CD14-positive monocyte (primary cell): ENCODE measurements around the gene DNAH9. TPM values are rescaled to one million over a fixed set of nuclear protein-coding genes. Genes with fewer than 3 reads are reported as not detected.

Experiments
- DNase-seq, 3 donors: peaks; one replicate each; pipeline ENCODE4 v3.0.0-alpha.2; 2011 to 2022
- H2AFZ ChIP-seq: 2 replicates; pipeline ENCODE4 v1.6.0; 2012; ENCODE audit warnings: mild to moderate bottlenecking, low read depth, low read length, inconsistent platforms; ENCODE audit not compliant: insufficient read depth, poor library complexity, severe bottlenecking
- H3K27ac ChIP-seq, 2 donors: 1 replicate in 1 of 2; 2 replicates in 1 of 2; pipeline ENCODE4 v1.5.1; 2012 to 2013; ENCODE audit warnings: low read length in 2 of 2, control low read depth in 1 of 2, inconsistent platforms in 1 of 2, low read depth in 1 of 2, mild to moderate bottlenecking in 1 of 2
- H3K27me3 ChIP-seq, 2 donors: one replicate each; pipeline versions ENCODE4 v1.6.0 to v1.6.1; 2011 to 2013; ENCODE audit warnings: low read length in 2 of 2; ENCODE audit not compliant: control insufficient read depth in 2 of 2, insufficient read depth in 2 of 2
- H3K36me3 ChIP-seq, 2 donors: replicated peaks in 1 of 2; 1 replicate in 1 of 2; 2 replicates in 1 of 2; pipeline versions ENCODE4 v1.5.1 to v1.6.1; 2012 to 2013; ENCODE audit warnings: low read length in 2 of 2, control low read depth in 1 of 2, inconsistent platforms in 1 of 2, mild to moderate bottlenecking in 1 of 2; ENCODE audit not compliant: insufficient read depth in 2 of 2, control insufficient read depth in 1 of 2
- H3K4me1 ChIP-seq, 2 donors: 1 replicate in 1 of 2; 2 replicates in 1 of 2; pipeline versions ENCODE4 v1.5.1 to v1.6.1; 2012 to 2013; ENCODE audit warnings: low read length in 2 of 2, control low read depth in 1 of 2, inconsistent platforms in 1 of 2, mild to moderate bottlenecking in 1 of 2, moderate library complexity in 1 of 2; ENCODE audit not compliant: insufficient read depth in 2 of 2, control insufficient read depth in 1 of 2
- H3K4me2 ChIP-seq: replicated peaks from 2 replicates; pipeline ENCODE3; 2012; ENCODE audit warnings: low read length, moderate library complexity, mild to moderate bottlenecking; ENCODE audit not compliant: poor library complexity, severe bottlenecking; ENCODE audit errors: extremely low read depth
- H3K4me3 ChIP-seq, 3 experiments: fragments of 200-600 bp in 1 of 3; sonication (generic) in 1 of 3; replicated peaks in 1 of 3; 1 replicate in 2 of 3; 2 replicates in 1 of 3; pipeline ENCODE4 v1.5.1; 2011 to 2013; ENCODE audit warnings: low read length in 3 of 3, mild to moderate bottlenecking in 3 of 3, control low read depth in 2 of 3, low read depth in 2 of 3, inconsistent platforms in 1 of 3, moderate library complexity in 1 of 3
- H3K79me2 ChIP-seq: 2 replicates; pipeline ENCODE4 v1.6.0; 2012; ENCODE audit warnings: mild to moderate bottlenecking, control low read depth, inconsistent platforms, low read length, moderate library complexity; ENCODE audit not compliant: insufficient read depth
- H3K9ac ChIP-seq: 2 replicates; pipeline ENCODE4 v1.6.0; 2017; ENCODE audit warnings: low read length, mild to moderate bottlenecking; ENCODE audit not compliant: insufficient read depth, poor library complexity, severe bottlenecking
- H3K9me3 ChIP-seq, 2 donors: replicated peaks in 1 of 2; 1 replicate in 1 of 2; 2 replicates in 1 of 2; pipeline versions ENCODE4 v1.5.1 to v1.6.1; 2012 to 2013; ENCODE audit warnings: low read length in 2 of 2, control low read depth in 1 of 2; ENCODE audit not compliant: control insufficient read depth in 1 of 2, insufficient read depth in 1 of 2
- H4K20me1 ChIP-seq: 2 replicates; pipeline ENCODE4 v1.6.0; 2012; ENCODE audit warnings: mild to moderate bottlenecking, low read length, control low read depth, moderate library complexity; ENCODE audit not compliant: insufficient read depth
- H3K27ac Mint-ChIP-seq, 7 donors: one replicate each; pipeline ENCODE4 v1.8.0; 2020; ENCODE audit warnings: mild to moderate bottlenecking in 7 of 7, mixed read lengths in 7 of 7, moderate library complexity in 6 of 7, inconsistent platforms in 2 of 7
- H3K27me3 Mint-ChIP-seq, 3 donors: one replicate each; pipeline ENCODE4 v1.8.0; 2021 to 2022; ENCODE audit warnings: low read depth in 3 of 3, mild to moderate bottlenecking in 3 of 3, mixed read lengths in 3 of 3, moderate library complexity in 3 of 3, inconsistent platforms in 1 of 3
- H3K36me3 Mint-ChIP-seq, 2 donors: one replicate each; pipeline ENCODE4 v1.8.0; 2020; ENCODE audit warnings: mixed read lengths in 2 of 2, inconsistent platforms in 1 of 2, mild to moderate bottlenecking in 1 of 2
- H3K4me1 Mint-ChIP-seq: one replicate; pipeline ENCODE4 v1.8.0; 2020; ENCODE audit warnings: mild to moderate bottlenecking, mixed read lengths
- H3K4me3 Mint-ChIP-seq, 2 donors: one replicate each; pipeline ENCODE4 v1.8.0; 2020; ENCODE audit warnings: mild to moderate bottlenecking in 2 of 2, mixed read lengths in 2 of 2, moderate library complexity in 1 of 2
- H3K9me3 Mint-ChIP-seq, 7 donors: one replicate each; pipeline ENCODE4 v1.8.0; 2020 to 2022; ENCODE audit warnings: mixed read lengths in 7 of 7, mild to moderate bottlenecking in 6 of 7, moderate library complexity in 6 of 7, inconsistent platforms in 2 of 7
- WGBS: methylation state at CpG from one replicate; pipeline ENCODE4 v1.1.5; 2013; ENCODE audit warnings: missing lambda C conversion rate; ENCODE audit not compliant: insufficient coverage; 5-methylcytosine and 5-hydroxymethylcytosine counted together
- intact Hi-C, 2 donors: fragments of 100-400 bp; cut with micrococcal nuclease; formaldehyde crosslinking; loops; one replicate each; pipeline versions ENCODE4 v1.15.0 to v1.15.1; 2023
- polyA plus RNA-seq, 3 donors: library from polyadenylated mRNA; depleted of rRNA in 1 of 3; unstranded in 2 of 3; stranded (reverse) in 1 of 3; fragments of 300-500 nt in 2 of 3; fragments of >200 nt in 1 of 3; fragmentation: Illumina TruSeq in 2 of 3; gene quantifications; 1 replicate in 2 of 3; 2 replicates in 1 of 3; pipeline ENCODE4 v1.2.3, GENCODE V29; 2012 to 2021
- TF ChIP-seq, protein P1 (sequence below): fragments of 200-600 bp; IDR thresholded peaks from one replicate; pipeline ENCODE4 v1.8.0; 2022; ENCODE audit warnings: antibody characterized with exemption, mild to moderate bottlenecking

The DNAH9 gene
- polyA plus RNA-seq, 3 donors: not detected

DNA sequence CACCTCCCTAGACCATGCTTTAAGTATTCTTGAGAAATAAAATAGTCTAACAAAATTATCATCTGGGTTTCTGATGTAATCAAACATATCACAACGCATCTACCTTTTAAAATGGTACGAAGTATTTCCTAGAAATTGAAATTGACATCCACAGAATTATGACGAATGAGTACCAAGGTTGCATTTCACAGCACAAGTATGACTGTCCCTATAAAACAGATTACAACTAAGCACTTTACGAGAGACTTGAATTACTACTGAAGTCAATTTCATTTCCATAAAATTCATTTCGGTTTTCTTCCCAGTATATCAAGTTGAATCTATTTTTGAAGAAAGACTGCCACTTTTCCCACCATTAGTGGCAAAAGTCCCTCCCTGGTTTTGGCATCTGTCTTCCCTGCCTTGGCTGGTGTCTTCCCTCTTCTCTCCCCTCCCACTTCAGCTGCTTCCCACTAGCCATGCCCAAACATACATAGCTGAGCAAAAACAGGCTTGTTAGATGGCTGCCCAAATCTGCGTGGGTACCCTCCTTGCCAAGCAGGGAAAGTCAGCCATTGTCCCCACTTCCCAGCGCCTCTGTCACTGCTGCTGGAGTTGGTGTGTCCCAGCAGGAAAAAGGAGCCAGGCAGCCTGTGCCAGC, 29.2 kb downstream of the DNAH9 start:
- Histone ChIP-seq H3K4me1 (no peaks in the 10 kb centered on the region), H3K4me2 (no peak overlapping the region), H3K4me3 (no peak overlapping the region), H2AFZ (no peak overlapping the region), H3K9me3 (no peaks in the 10 kb centered on the region), H3K27ac (no peak overlapping the region), H4K20me1 (no peaks in the 10 kb centered on the region), H3K79me2 (no peaks in the 10 kb centered on the region), H3K9ac (no peak overlapping the region), H3K27me3 (no peaks in the 10 kb centered on the region), H3K36me3 (no peaks in the 10 kb centered on the region)
- Mint-ChIP-seq H3K4me3 (no peak overlapping the region), H3K36me3 (no peaks in the 10 kb centered on the region), H3K27ac (no peak overlapping the region), H3K27me3 (peaks cover 0 to 2% (median 0%) of the 10 kb centered on the region in 3 donors), H3K4me1 (no peaks in the 10 kb centered on the region), H3K9me3 (peaks cover 0 to 13% (median 9%) of the 10 kb centered on the region in 7 donors)
- TF ChIP-seq, protein P1, sequence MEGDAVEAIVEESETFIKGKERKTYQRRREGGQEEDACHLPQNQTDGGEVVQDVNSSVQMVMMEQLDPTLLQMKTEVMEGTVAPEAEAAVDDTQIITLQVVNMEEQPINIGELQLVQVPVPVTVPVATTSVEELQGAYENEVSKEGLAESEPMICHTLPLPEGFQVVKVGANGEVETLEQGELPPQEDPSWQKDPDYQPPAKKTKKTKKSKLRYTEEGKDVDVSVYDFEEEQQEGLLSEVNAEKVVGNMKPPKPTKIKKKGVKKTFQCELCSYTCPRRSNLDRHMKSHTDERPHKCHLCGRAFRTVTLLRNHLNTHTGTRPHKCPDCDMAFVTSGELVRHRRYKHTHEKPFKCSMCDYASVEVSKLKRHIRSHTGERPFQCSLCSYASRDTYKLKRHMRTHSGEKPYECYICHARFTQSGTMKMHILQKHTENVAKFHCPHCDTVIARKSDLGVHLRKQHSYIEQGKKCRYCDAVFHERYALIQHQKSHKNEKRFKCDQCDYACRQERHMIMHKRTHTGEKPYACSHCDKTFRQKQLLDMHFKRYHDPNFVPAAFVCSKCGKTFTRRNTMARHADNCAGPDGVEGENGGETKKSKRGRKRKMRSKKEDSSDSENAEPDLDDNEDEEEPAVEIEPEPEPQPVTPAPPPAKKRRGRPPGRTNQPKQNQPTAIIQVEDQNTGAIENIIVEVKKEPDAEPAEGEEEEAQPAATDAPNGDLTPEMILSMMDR: no peak
- 84% methylated on average over 4 of the region's 7 CpGs for WGBS
- DNase-seq: no peak
- intact Hi-C loops: no loop called here

DNA sequence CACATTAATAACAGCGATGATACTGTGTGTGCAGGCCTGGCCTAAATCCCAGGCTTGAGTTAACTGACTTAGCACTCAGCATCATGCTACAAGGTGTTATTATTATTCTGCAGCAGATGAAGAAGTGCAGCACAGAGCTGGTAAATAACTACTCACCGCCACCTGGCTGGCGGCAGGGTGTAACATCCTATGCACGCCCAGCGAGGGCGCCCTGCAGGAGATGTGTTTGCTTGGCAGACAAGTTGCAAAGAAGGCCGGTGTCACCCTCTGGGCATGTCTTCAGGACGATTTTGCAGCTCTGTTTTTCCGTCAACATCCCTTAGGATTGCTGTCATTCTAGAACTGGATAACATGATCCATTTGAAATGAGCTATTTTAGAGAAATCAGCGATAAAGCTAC, 30.1 kb downstream of the DNAH9 start:
- Histone ChIP-seq H3K9me3 (no peaks in the 10 kb centered on the region), H3K4me2 (no peak overlapping the region), H3K4me1 (no peaks in the 10 kb centered on the region), H4K20me1 (no peaks in the 10 kb centered on the region), H3K79me2 (no peaks in the 10 kb centered on the region), H3K27ac (no peak overlapping the region), H3K4me3 (no peak overlapping the region), H3K9ac (no peak overlapping the region), H2AFZ (no peak overlapping the region), H3K36me3 (no peaks in the 10 kb centered on the region), H3K27me3 (no peaks in the 10 kb centered on the region)
- Mint-ChIP-seq H3K27ac (no peak overlapping the region), H3K4me3 (no peak overlapping the region), H3K4me1 (no peaks in the 10 kb centered on the region), H3K9me3 (peaks cover 0 to 13% (median 9%) of the 10 kb centered on the region in 7 donors), H3K36me3 (no peaks in the 10 kb centered on the region), H3K27me3 (peaks cover 0 to 2% (median 0%) of the 10 kb centered on the region in 3 donors)
- TF ChIP-seq, protein P1: no peak
- intact Hi-C loops: no loop called here
- 27% methylated on average over 9 of the region's 10 CpGs for WGBS
- DNase-seq: no peak
